ENCODE measurements around the gene ANO4.

Gene ANO4

GRCh38 chr12:100904270-100904669 lies 109.7 kb downstream of the ANO4 start:
- DNase-seq = no peak
- H3K36me3 ChIP-seq = no peaks in the 10 kb centered on the region
- no peaks in the 10 kb centered on the region for H3K4me1 ChIP-seq
- no peak for TF ChIP-seq CTCF (IDR thresholded peaks at IDR 0.05; ENCODE audit: low read depth, low read length)
- H3K9me3 ChIP-seq = no peaks in the 10 kb centered on the region
- no peak overlapping the region for H3K4me3 ChIP-seq (ENCODE audit: low read depth, low read length)
- no peaks in the 10 kb centered on the region for H3K27me3 ChIP-seq

GRCh38 chr12:100908501-100908900 lies 113.9 kb downstream of the ANO4 start:
- Histone ChIP-seq H3K4me1 (no peaks in the 10 kb centered on the region), H3K36me3 (no peaks in the 10 kb centered on the region), H3K27me3 (no peaks in the 10 kb centered on the region), H3K4me3 (ENCODE audit: low read depth, low read length) (no peak overlapping the region), H3K9me3 (no peaks in the 10 kb centered on the region)
- TF ChIP-seq CTCF (IDR thresholded peaks at IDR 0.05; ENCODE audit: low read depth, low read length) = no peak
- DNase-seq = no peak

- Histone ChIP-seq H3K9me3 (no peaks in the 10 kb centered on the region), H3K36me3 (no peaks in the 10 kb centered on the region), H3K4me3 (ENCODE audit: low read depth, low read length) (no peak overlapping the region), H3K4me1 (no peaks in the 10 kb centered on the region), H3K27me3 (no peaks in the 10 kb centered on the region)
- no peak for TF ChIP-seq CTCF (IDR thresholded peaks at IDR 0.05; ENCODE audit: low read depth, low read length)
- no peak for DNase-seq
Observed at GRCh38 chr12:100913872-100914592, 119.5 kb downstream of the ANO4 start.

GRCh38 chr12:100919116-100919515 lies 124.5 kb downstream of the ANO4 start:
- Histone ChIP-seq H3K27me3 (no peaks in the 10 kb centered on the region), H3K4me3 (ENCODE audit: low read depth, low read length) (no peak overlapping the region), H3K36me3 (no peaks in the 10 kb centered on the region), H3K4me1 (no peaks in the 10 kb centered on the region), H3K9me3 (no peaks in the 10 kb centered on the region)
- no peak for TF ChIP-seq CTCF (IDR thresholded peaks at IDR 0.05; ENCODE audit: low read depth, low read length)
- no peak for DNase-seq

GRCh38 chr12:100920493-100920892 lies 125.9 kb downstream of the ANO4 start:
- H3K4me1 ChIP-seq = no peaks in the 10 kb centered on the region
- H3K4me3 ChIP-seq (ENCODE audit: low read depth, low read length) = no peak overlapping the region
- DNase-seq = no peak
- no peaks in the 10 kb centered on the region for H3K9me3 ChIP-seq
- no peak for TF ChIP-seq CTCF (IDR thresholded peaks at IDR 0.05; ENCODE audit: low read depth, low read length)
- H3K36me3 ChIP-seq = no peaks in the 10 kb centered on the region
- H3K27me3 ChIP-seq = no peaks in the 10 kb centered on the region

GRCh38 chr12:100926669-100927248 lies 132.2 kb downstream of the ANO4 start:
- H3K4me3 ChIP-seq (ENCODE audit: low read depth, low read length) = no peak overlapping the region
- H3K27me3 ChIP-seq = no peaks in the 10 kb centered on the region
- no peaks in the 10 kb centered on the region for H3K4me1 ChIP-seq
- no peaks in the 10 kb centered on the region for H3K36me3 ChIP-seq
- H3K9me3 ChIP-seq = no peaks in the 10 kb centered on the region
- peak; percentile 9 for DNase-seq
- TF ChIP-seq CTCF (IDR thresholded peaks at IDR 0.05; ENCODE audit: low read depth, low read length) = peak; percentile 35

Measured in BE2C (cell line).